Glutamatergic neuron (in vitro differentiated cells): ENCODE measurements around the gene OPALIN. TPM values are rescaled to one million over a fixed set of nuclear protein-coding genes. Genes with fewer than 3 reads are reported as not detected.
"Not testable (repeated sequence)": the region's sequence is repeated elsewhere in the genome, so short reads cannot be mapped to it uniquely, and the experiment has no call there.

Source experiments
- DNase-seq: peaks from one replicate; pipeline ENCODE4 v3.0.0; 2022
- H3K27ac Mint-ChIP-seq: one replicate; pipeline ENCODE4 v1.8.0; 2020; ENCODE audit warnings: mild to moderate bottlenecking, mixed read lengths, inconsistent platforms; ENCODE audit not compliant: unreplicated experiment
- H3K27me3 Mint-ChIP-seq: one replicate; pipeline ENCODE4 v1.8.0; 2020; ENCODE audit warnings: mild to moderate bottlenecking, moderate library complexity, mixed read lengths, inconsistent platforms; ENCODE audit not compliant: unreplicated experiment
- H3K36me3 Mint-ChIP-seq: one replicate; pipeline ENCODE4 v1.8.0; 2020; ENCODE audit warnings: mild to moderate bottlenecking, mixed read lengths, inconsistent platforms; ENCODE audit not compliant: unreplicated experiment
- H3K4me1 Mint-ChIP-seq: one replicate; pipeline ENCODE4 v1.8.0; 2020; ENCODE audit warnings: mild to moderate bottlenecking, low read depth, mixed read lengths, inconsistent platforms; ENCODE audit not compliant: unreplicated experiment
- H3K4me3 Mint-ChIP-seq: one replicate; pipeline ENCODE4 v1.8.0; 2020; ENCODE audit warnings: mild to moderate bottlenecking, mixed read lengths, inconsistent platforms; ENCODE audit not compliant: unreplicated experiment
- H3K9me3 Mint-ChIP-seq: one replicate; pipeline ENCODE4 v1.8.0; 2020; ENCODE audit warnings: mild to moderate bottlenecking, moderate library complexity, mixed read lengths, inconsistent platforms; ENCODE audit not compliant: unreplicated experiment
- CTCF ChIP-seq: fragments of 200-600 bp; sonication (generic); IDR thresholded peaks from one replicate; pipeline ENCODE4 v1.5.0; 2021; ENCODE audit not compliant: partially characterized antibody, unreplicated experiment
- total RNA-seq: library from RNA; stranded (reverse); fragmentation: NEBNext Ultra II Directional; extraction: Animal tissue kit (Norgen Biotek cat#: 25700); gene quantifications from one replicate; pipeline ENCODE4 v1.2.1, GENCODE V29; 2021; ENCODE audit not compliant: unreplicated experiment

OPALIN gene
- total RNA-seq, 1 donor from 2014 or later = not detected

- Mint-ChIP-seq H3K36me3 (no peaks in the 10 kb centered on the region), H3K4me3 (no peak overlapping the region), H3K27ac (no peak overlapping the region), H3K9me3 (no peaks in the 10 kb centered on the region), H3K4me1 (peaks cover 20% of the 10 kb centered on the region), H3K27me3 (peaks cover 1% of the 10 kb centered on the region)
- TF ChIP-seq CTCF = no peak
- no peak for DNase-seq
Measured at GRCh38 chr10:96311180-96311715, 47.6 kb downstream of the OPALIN start.

- Mint-ChIP-seq H3K4me1 (peaks cover 17% of the 10 kb centered on the region), H3K9me3 (no peaks in the 10 kb centered on the region), H3K36me3 (no peaks in the 10 kb centered on the region), H3K4me3 (no peak overlapping the region), H3K27me3 (peaks cover 1% of the 10 kb centered on the region), H3K27ac (no peak overlapping the region)
- no peak for TF ChIP-seq CTCF
- DNase-seq = no peak
Measured at GRCh38 chr10:96310321-96310669, 48.5 kb downstream of the OPALIN start.

- Mint-ChIP-seq H3K27me3 (peaks cover 1% of the 10 kb centered on the region), H3K9me3 (no peaks in the 10 kb centered on the region), H3K4me1 (peaks cover 16% of the 10 kb centered on the region), H3K36me3 (no peaks in the 10 kb centered on the region), H3K4me3 (no peak overlapping the region), H3K27ac (no peak overlapping the region)
- DNase-seq = no peak
- no peak for TF ChIP-seq CTCF
Measured at GRCh38 chr10:96309628-96310320, 49.0 kb downstream of the OPALIN start.

GRCh38 chr10:96308854-96309253, 49.9 kb downstream of the OPALIN start:
- not testable (repeated sequence) for H3K9me3 Mint-ChIP-seq, H3K36me3 Mint-ChIP-seq, H3K4me3 Mint-ChIP-seq, H3K27ac Mint-ChIP-seq, H3K27me3 Mint-ChIP-seq, DNase-seq
- H3K4me1 Mint-ChIP-seq = peaks cover 16% of the 10 kb centered on the region

GRCh38 chr10:96306516-96306915, 52.3 kb downstream of the OPALIN start:
- no peak overlapping the region for H3K27ac Mint-ChIP-seq
- DNase-seq = no peak
- no peaks in the 10 kb centered on the region for H3K36me3 Mint-ChIP-seq
- no peaks in the 10 kb centered on the region for H3K9me3 Mint-ChIP-seq
- H3K27me3 Mint-ChIP-seq = no peaks in the 10 kb centered on the region
- no peak for TF ChIP-seq CTCF
- H3K4me1 Mint-ChIP-seq = peaks cover 16% of the 10 kb centered on the region
- no peak overlapping the region for H3K4me3 Mint-ChIP-seq
